BJ (cell line): ENCODE data around the gene TMC1. TPM values are rescaled to one million over a fixed set of nuclear protein-coding genes. Genes with fewer than 3 reads are reported as not detected.

Experiments
- CTCF ChIA-PET: fragments of 350-600 bp; formaldehyde crosslinking; extraction: SDS; loops from one replicate; lab custom pipeline; 2021; ENCODE audit warnings: antibody characterized with exemption, inconsistent platforms; lab: Yijun Ruan, JAX
- POLR2A ChIA-PET: fragments of 300-600 bp; sonication (Branson Sonifier 250); formaldehyde crosslinking; extraction: SDS; loops from one replicate; lab custom pipeline; 2021; ENCODE audit warnings: antibody characterized with exemption; lab: Charles Lee
- DNase-seq: peaks from one replicate; pipeline ENCODE4 v3.0.0-alpha.2; 2011; ENCODE audit warnings: low read depth
- H3K27me3 ChIP-seq: 2 replicates; pipeline ENCODE4 v1.6.0; 2011; ENCODE audit warnings: low read length; ENCODE audit not compliant: control insufficient read depth, insufficient read depth
- H3K36me3 ChIP-seq: 2 replicates; pipeline ENCODE4 v1.5.1; 2011; ENCODE audit warnings: low read length; ENCODE audit not compliant: control insufficient read depth, insufficient read depth
- H3K4me3 ChIP-seq: 2 replicates; pipeline ENCODE4 v1.5.1; 2011; ENCODE audit warnings: low read depth, mild to moderate bottlenecking, control low read depth, low read length
- CTCF ChIP-seq: IDR thresholded peaks from 2 replicates; pipeline ENCODE4 v1.5.1; 2011; ENCODE audit warnings: low read depth, mild to moderate bottlenecking, control low read depth, inconsistent platforms, low read length, moderate library complexity; ENCODE audit not compliant: insufficient read depth
- polyA plus RNA-seq: library from polyadenylated mRNA; depleted of rRNA; stranded (reverse); fragments of >200 nt; gene quantifications from 2 replicates; pipeline ENCODE4 v1.2.3, GENCODE V29; 2011

The TMC1 gene
- polyA plus RNA-seq, 1 experiment, result 1.2 TPM

GRCh38 chr9:72527801-72528195 is 6.4 kb downstream of the TMC1 start:
- Histone ChIP-seq H3K4me3 (peak overlapping the region; percentile 7; the same call in 1 of the 2 replicates), H3K27me3 (no peaks in the 10 kb centered on the region), H3K36me3 (no peaks in the 10 kb centered on the region)
- POLR2A ChIA-PET, result no interaction called here
- no peak for DNase-seq
- no peak for TF ChIP-seq CTCF
- CTCF ChIA-PET, result no interaction called here

GRCh38 chr9:72529531-72529930 is 8.1 kb downstream of the TMC1 start:
- ChIA-PET CTCF (interaction anchor here (0.6 kb wide), 2 partner anchors 193 to 578 kb away, joined by 3 read pairs; no protein-coding TSS in a partner anchor), POLR2A (no interaction called here)
- no peak for DNase-seq
- no peaks in the 10 kb centered on the region for H3K27me3 ChIP-seq
- TF ChIP-seq CTCF, result no peak
- H3K4me3 ChIP-seq, result no peak overlapping the region
- H3K36me3 ChIP-seq, result no peaks in the 10 kb centered on the region

GRCh38 chr9:72533322-72533721 is 11.9 kb downstream of the TMC1 start:
- ChIA-PET POLR2A (no interaction called here), CTCF (interaction anchor here (0.9 to 1.5 kb wide), 2 partner anchors 64 to 168 kb away, joined by 3 read pairs; partner anchors contain the start of gene ZFAND5)
- no peak for TF ChIP-seq CTCF
- H3K36me3 ChIP-seq, result no peaks in the 10 kb centered on the region
- no peak overlapping the region for H3K4me3 ChIP-seq
- no peak for DNase-seq
- no peaks in the 10 kb centered on the region for H3K27me3 ChIP-seq

- Histone ChIP-seq H3K36me3 (no peaks in the 10 kb centered on the region), H3K4me3 (no peak overlapping the region), H3K27me3 (no peaks in the 10 kb centered on the region)
- ChIA-PET CTCF (no interaction called here), POLR2A (interaction anchor here (0.6 kb wide), 1 partner anchor 44 kb away, joined by 4 read pairs; no protein-coding TSS in a partner anchor)
- no peak for TF ChIP-seq CTCF
- no peak for DNase-seq
These were observed 13.5 kb downstream of the TMC1 start for GRCh38 chr9:72534931-72535330.

GRCh38 chr9:72537011-72537545 is 15.7 kb downstream of the TMC1 start:
- Histone ChIP-seq H3K27me3 (no peaks in the 10 kb centered on the region), H3K36me3 (no peaks in the 10 kb centered on the region), H3K4me3 (no peak overlapping the region)
- TF ChIP-seq CTCF, result no peak
- ChIA-PET CTCF (no interaction called here), POLR2A (no interaction called here)
- DNase-seq, result no peak
